ENCODE data around the gene TBC1D9.

TBC1D9 gene

DNA sequence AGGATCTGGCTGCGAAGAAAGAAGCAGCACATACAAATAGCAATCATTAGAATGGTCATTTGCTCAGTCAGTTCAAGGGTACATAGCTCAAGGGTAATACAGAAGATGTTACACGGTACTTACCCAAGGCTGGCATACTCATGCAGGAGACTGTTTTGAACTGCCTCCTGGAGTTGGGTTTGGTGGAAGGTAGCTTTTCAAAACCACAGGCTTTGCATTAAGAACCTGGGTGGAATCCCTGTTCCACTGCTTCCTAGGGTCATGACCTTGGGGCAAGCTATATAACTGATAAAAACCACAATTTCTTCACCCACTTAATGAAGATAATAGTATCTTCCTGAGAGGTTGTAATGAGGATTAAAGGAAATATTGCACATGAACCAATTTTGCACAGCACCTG lies 36.5 kb downstream of the TBC1D9 start:
- DNase-seq, result no peak

- DNase-seq, result no peak
Measured at GRCh38 chr4:140719022-140719421, 37.2 kb downstream of the TBC1D9 start.

DNA sequence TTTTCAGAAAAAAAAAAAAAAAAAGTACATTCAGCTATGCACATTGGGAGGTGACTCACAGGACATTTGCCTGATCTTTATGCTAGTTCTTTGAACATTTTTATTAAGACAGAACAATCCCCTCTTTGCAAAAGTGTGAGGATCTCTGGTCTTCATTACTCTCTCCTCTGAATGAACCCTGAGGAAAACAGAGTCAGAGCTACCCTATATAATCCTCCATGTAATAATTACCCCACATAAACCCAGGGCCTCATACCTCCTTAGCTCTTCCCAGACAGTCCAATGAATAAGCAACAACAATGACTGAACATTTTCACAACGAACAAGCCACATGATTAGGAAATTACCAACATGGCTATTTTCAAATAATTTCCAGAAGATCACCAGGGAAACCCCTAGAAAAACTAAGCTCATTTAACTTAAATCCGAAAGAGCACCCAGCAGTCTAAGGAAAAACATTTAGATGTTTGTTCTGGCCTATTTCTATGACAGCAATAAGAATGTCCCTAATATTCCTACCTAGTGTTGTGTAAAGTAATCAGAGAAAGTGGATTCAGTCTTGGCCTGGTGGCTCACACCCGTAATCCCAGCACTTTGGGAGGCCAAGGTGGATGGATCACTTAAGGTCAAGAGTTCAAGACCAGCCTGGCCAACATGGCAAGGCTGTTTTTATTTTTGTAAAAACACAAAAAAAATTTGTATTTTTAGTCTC lies 37.8 kb downstream of the TBC1D9 start:
- no peak for DNase-seq

DNA sequence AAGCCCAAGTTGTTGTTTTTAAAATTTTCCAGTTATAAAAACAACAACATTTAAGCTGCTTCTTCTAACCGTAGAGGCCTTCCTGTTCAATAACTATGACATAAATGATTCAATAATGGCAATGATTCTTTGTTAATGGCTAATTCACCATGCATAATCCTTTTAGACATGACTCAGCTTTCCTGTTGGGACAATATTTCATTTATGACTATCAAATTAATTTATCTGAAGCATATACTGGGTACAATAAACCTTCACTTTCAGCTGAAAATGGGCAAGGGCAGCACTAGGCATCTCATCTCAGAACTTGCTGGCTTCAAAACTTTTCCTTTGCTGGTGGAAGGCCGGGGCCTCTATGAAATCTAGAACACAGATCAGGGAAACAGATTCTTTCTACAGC lies 38.9 kb downstream of the TBC1D9 start:
- DNase-seq, result peak; percentile 59

- no peak for DNase-seq
Measured at GRCh38 chr4:140715119-140715518, 41.1 kb downstream of the TBC1D9 start.

DNA sequence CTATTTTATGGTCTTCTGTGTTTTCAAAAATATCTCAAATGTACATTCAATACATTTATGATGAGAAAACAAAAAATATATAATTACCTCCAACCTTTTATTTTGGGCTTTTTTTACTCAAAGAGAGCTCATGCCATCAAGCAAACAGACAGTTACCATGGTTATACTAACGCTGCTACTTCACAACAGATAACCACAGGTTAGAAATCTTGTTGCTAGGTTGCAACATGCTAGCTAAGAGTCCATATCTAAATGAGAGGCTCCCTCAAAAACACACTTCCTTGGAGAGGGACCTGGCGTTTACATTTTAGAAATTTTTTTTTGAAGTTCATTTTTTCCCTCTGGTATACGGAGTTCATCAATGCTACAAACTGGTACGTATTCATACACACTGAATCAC lies 44.3 kb downstream of the TBC1D9 start:
- DNase-seq, result no peak

GRCh38 chr4:140710908-140711622 lies 45.1 kb downstream of the TBC1D9 start:
- no peak for DNase-seq

- DNase-seq, result no peak
Measured at GRCh38 chr4:140707325-140707724, 48.9 kb downstream of the TBC1D9 start.

DNA sequence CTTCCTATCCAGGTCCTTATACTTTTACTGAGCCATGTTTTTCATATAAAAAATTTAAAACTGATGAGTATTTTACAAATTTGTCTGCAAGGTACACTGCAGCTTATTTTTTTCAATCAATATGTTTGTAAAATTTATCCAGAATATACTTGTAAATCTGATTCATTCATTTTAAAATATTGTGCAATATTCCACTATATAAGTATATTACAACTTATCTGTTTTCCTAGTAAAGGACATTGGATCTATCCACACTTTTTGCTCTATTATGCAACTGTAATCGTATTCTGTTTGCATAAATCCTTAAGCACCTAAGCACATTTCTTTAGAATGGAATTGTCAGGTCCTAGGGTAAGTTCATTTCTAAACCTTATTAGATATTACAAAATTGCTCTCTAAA lies 49.5 kb downstream of the TBC1D9 start:
- DNase-seq, result no peak

- no peak for DNase-seq
Measured at GRCh38 chr4:140706276-140706625, 49.9 kb downstream of the TBC1D9 start.

DNA sequence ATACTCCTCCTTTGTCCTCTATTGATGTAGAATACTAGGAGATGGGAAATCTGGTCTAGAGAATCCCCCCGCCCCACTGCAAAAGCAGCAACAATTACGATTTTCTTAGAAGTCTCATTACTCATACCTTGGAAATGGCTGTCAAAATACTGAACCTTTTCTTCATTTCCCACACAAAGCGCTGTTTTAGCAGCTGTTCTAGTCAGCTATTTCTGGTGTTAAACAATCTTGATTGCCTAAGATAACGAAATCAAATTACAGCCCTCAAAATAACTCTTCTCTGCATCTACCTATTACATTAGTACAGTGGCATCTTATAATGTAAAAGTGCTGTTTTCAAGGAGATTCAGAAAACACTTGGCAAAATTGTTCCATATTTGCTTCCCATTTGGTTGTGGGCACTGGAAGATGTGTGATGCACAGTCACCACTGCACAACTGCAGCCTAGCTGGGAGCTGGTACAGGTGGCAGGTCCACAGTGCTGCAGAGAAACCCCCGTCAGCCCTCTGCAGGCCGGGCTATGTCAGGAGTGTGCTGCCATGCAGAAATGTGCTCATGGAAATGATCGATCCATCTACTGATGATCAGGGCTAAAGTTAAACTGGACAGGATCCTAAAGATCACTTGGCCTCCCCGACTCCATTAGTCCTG lies 50.4 kb downstream of the TBC1D9 start:
- no peak for DNase-seq

- no peak for DNase-seq
Measured at GRCh38 chr4:140704964-140705363, 51.2 kb downstream of the TBC1D9 start.

DNA sequence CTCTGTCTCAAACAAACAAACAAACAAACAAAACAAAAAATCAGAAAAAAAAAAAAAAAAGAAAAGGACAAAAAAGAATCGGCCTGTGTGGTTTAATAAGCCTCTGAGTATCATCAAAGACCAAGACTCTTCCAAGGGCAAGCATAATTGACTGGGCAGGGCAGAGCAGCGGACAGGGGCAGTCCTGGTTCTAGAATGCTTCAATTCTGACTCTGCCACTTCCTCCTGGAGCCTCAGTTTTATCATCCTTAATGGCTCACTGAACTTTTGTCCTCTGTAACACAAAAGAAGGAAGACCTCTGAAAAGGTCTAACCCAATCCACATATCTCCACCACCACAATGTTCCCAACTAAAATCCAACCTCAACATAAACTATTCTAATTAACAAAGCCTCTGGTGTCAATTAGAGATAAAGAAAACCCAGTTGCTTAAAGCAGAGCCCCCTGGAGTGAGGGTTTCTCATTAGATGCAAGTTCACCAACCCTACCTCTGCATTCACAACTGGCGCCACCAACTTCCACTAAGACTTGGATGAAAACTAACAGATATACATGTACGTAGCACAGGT lies 51.7 kb downstream of the TBC1D9 start:
- DNase-seq, result peak; percentile 52

- no peak for DNase-seq
Measured at GRCh38 chr4:140703463-140703862, 52.7 kb downstream of the TBC1D9 start.

- DNase-seq, result no peak
Measured at GRCh38 chr4:140702096-140702757, 54.0 kb downstream of the TBC1D9 start.

GRCh38 chr4:140701071-140701470 lies 55.1 kb downstream of the TBC1D9 start:
- no peak for DNase-seq

- DNase-seq, result no peak
Measured at GRCh38 chr4:140697709-140698560, 58.2 kb downstream of the TBC1D9 start.

DNA sequence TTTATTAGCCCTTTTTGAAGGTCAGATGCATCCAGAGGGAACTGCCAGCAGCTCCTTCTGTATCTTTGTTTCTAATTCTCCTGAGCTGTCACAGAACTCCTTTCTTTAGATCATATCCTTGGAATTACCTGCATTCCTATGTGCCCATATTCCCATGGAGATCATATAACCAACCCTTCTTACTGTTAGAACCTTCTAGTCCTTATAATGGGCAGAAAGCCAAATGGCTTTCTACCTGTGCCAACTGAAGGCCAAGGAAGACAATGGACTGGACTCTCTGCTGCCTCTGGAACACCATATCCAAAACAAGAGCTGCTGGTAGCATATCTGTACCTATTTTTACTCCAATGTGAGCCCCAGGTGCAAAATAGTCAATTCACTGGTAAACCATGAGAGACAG lies 60.7 kb downstream of the TBC1D9 start:
- no peak for DNase-seq

- no peak for DNase-seq
Measured at GRCh38 chr4:140693562-140693961, 62.6 kb downstream of the TBC1D9 start.

DNA sequence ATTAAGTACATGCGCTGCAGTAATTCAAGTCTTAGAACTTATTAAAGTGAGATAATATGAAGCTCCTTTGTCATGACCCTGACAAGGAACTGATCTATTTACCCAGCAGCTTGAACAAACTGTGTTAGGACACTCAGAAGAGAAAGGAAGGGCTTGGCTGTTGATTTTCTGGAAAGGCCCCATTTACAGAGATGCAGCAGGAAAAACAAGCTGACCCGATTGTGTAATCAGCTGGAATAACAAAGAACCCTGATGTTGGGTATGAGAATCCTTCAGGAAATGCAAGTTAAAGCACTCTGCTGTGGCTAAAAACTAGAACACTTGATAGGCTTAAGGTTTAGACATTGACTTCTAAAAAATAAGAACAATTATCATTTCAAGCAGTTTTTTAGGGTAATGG lies 64.8 kb downstream of the TBC1D9 start:
- peak; percentile 71 for DNase-seq

- no peak for DNase-seq
Measured at GRCh38 chr4:140690093-140690492, 66.1 kb downstream of the TBC1D9 start.

DNA sequence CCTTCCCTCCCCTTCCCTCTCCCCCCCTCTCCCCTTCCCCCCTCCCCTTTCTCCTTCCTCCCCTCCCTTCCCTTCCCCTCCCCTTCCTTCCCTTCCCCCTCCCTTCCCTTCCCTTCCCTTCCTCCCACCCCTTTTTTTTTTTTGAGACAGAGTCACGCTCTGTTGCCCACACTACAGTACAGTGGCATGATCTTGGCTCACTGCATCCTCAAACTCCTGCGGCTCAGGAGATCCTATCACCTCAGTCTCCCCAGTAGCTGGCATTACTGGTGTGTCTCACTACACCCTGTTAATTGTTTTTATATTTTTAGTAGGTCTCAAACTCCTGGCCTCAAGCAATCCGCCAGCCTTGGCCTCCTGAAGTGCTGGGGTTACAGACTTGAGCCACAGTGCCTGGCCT lies 66.6 kb downstream of the TBC1D9 start:
- peak; percentile 64 for DNase-seq

Measured in eye (tissue), 1 donor.